Measurements from ENCODE around the gene SORBS1.

Gene SORBS1

GRCh38 chr10:95538412-95538811 lies 22.8 kb downstream of the SORBS1 start:
- DNase-seq (ENCODE audit: low read depth in 2 of 2) = no peak
- TF ChIP-seq CTCF (IDR thresholded peaks at IDR 0.05; ENCODE audit: low read depth, low read length) = no peak
- H3K4me3 ChIP-seq (replicated peaks in 1 of 2; ENCODE audit: low read depth in 2 of 2, low read length in 2 of 2) = no peak overlapping the region

- H3K4me3 ChIP-seq (replicated peaks in 1 of 2; ENCODE audit: low read depth in 2 of 2, low read length in 2 of 2) = no peak overlapping the region
- no peak for TF ChIP-seq CTCF (IDR thresholded peaks at IDR 0.05; ENCODE audit: low read depth, low read length)
- no peak for DNase-seq (ENCODE audit: low read depth in 2 of 2)
Measured at GRCh38 chr10:95537542-95537927, 23.6 kb downstream of the SORBS1 start.

GRCh38 chr10:95536894-95537541 lies 24.2 kb downstream of the SORBS1 start:
- no peak for TF ChIP-seq CTCF (IDR thresholded peaks at IDR 0.05; ENCODE audit: low read depth, low read length)
- no peak for DNase-seq (ENCODE audit: low read depth in 2 of 2)
- H3K4me3 ChIP-seq (replicated peaks in 1 of 2; ENCODE audit: low read depth in 2 of 2, low read length in 2 of 2) = no peak overlapping the region

- DNase-seq (ENCODE audit: low read depth in 2 of 2) = peak; percentile 10 to 18
- no peak overlapping the region for H3K4me3 ChIP-seq (replicated peaks in 1 of 2; ENCODE audit: low read depth in 2 of 2, low read length in 2 of 2)
- no peak for TF ChIP-seq CTCF (IDR thresholded peaks at IDR 0.05; ENCODE audit: low read depth, low read length)
Measured at GRCh38 chr10:95536017-95536416, 25.2 kb downstream of the SORBS1 start.

- H3K4me3 ChIP-seq (replicated peaks in 1 of 2; ENCODE audit: low read depth in 2 of 2, low read length in 2 of 2) = no peak overlapping the region
- TF ChIP-seq CTCF (IDR thresholded peaks at IDR 0.05; ENCODE audit: low read depth, low read length) = no peak
- DNase-seq (ENCODE audit: low read depth in 2 of 2) = no peak
Measured at GRCh38 chr10:95535526-95535925, 25.6 kb downstream of the SORBS1 start.

- H3K4me3 ChIP-seq (replicated peaks in 1 of 2; ENCODE audit: low read depth in 2 of 2, low read length in 2 of 2) = no peak overlapping the region
- no peak for TF ChIP-seq CTCF (IDR thresholded peaks at IDR 0.05; ENCODE audit: low read depth, low read length)
- no peak for DNase-seq (ENCODE audit: low read depth in 2 of 2)
Measured at GRCh38 chr10:95533590-95533989, 27.6 kb downstream of the SORBS1 start.

- peak in 1 of 2 donors; percentile 59 for DNase-seq (ENCODE audit: low read depth in 2 of 2)
- TF ChIP-seq CTCF (IDR thresholded peaks at IDR 0.05; ENCODE audit: low read depth, low read length) = no peak
- H3K4me3 ChIP-seq (replicated peaks in 1 of 2; ENCODE audit: low read depth in 2 of 2, low read length in 2 of 2) = no peak overlapping the region
Measured at GRCh38 chr10:95532536-95532935, 28.6 kb downstream of the SORBS1 start.

Measured in cardiac fibroblast (primary cell).